ENCODE measurements around the gene ELF1.

DNA sequence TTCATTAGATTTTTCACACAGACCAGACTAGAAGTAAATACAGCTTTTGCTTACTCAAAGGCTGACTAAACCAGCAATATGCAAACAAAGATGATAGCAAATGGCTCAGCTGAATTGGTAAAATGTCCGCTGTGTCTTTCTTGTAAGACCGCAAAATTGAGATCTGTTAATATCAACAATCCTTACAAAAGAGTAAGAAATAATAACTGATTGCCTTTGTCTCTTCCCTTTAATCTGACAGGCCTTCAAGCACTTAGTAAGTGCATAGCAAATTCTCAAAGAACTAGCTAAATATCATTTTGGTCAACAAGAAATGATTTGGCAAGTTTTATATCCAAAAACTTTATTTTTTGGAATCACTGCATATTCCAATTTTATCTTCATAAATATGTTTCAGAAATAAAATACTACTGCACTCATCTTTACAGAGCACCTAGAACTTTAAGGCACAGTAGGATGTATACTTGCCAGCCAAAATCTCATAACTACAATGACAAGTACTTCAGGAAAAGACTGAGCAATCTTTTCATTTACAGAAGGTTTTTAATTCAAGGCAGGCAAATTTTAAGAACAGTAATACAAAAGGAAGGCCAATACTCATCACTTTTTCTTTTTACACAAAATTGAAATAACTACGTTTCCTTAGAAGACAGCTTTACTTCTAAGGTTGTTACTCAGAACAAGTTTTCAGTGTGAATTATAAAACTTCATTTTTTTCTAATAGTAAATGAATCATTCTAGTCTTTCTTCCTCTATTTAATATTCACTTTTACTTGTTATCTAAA, 1.1 kb downstream of the ELF1 start:
- TF ChIP-seq FOS (IDR thresholded peaks at IDR 0.05; ENCODE audit: borderline replicate concordance, extremely low read depth, insufficient read length) (no peak), NBN (IDR thresholded peaks at IDR 0.05) (no peak), CTCF (IDR thresholded peaks at IDR 0.05 in 2 of 3, conservative IDR thresholded peaks at IDR 0.05 in 1 of 3; ENCODE audit: control insufficient read depth in 2 of 3, extremely low read depth in 1 of 3, insufficient read depth in 1 of 3, low read depth in 3 of 3, low read length in 3 of 3) (no peak), EP300 (IDR thresholded peaks at IDR 0.05; ENCODE audit: borderline replicate concordance in 1 of 2, control insufficient read depth in 1 of 2, low read depth in 2 of 2, low read length in 2 of 2) (no peak), SMC3 (IDR thresholded peaks at IDR 0.05; ENCODE audit: borderline replicate concordance, low read length) (no peak), BHLHE40 (IDR thresholded peaks at IDR 0.05; ENCODE audit: borderline replicate concordance in 1 of 2, low read depth in 2 of 2, low read length in 1 of 2) (no peak), GABPA (IDR thresholded peaks at IDR 0.05; ENCODE audit: low read depth) (no peak), POLR2AphosphoS2 (IDR thresholded peaks at IDR 0.05; ENCODE audit: low read depth, low read length) (no peak), SIX5 (IDR thresholded peaks at IDR 0.05; ENCODE audit: low read depth, low read length, severe bottlenecking) (no peak), CREB1 (IDR thresholded peaks at IDR 0.05; ENCODE audit: low read depth) (no peak), PAX8 (IDR thresholded peaks at IDR 0.05) (no peak), WRNIP1 (IDR thresholded peaks at IDR 0.05; ENCODE audit: borderline replicate concordance, low read depth, low read length) (no peak)
- TF ChIP-seq, protein P1, sequence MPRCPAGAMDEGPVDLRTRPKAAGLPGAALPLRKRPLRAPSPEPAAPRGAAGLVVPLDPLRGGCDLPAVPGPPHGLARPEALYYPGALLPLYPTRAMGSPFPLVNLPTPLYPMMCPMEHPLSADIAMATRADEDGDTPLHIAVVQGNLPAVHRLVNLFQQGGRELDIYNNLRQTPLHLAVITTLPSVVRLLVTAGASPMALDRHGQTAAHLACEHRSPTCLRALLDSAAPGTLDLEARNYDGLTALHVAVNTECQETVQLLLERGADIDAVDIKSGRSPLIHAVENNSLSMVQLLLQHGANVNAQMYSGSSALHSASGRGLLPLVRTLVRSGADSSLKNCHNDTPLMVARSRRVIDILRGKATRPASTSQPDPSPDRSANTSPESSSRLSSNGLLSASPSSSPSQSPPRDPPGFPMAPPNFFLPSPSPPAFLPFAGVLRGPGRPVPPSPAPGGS (IDR thresholded peaks at IDR 0.05; ENCODE audit: borderline replicate concordance, insufficient read depth, low read depth, low read length, poor library complexity, severe bottlenecking) = no peak
